ENCODE results near the gene SS18L1.

Gene SS18L1

DNA sequence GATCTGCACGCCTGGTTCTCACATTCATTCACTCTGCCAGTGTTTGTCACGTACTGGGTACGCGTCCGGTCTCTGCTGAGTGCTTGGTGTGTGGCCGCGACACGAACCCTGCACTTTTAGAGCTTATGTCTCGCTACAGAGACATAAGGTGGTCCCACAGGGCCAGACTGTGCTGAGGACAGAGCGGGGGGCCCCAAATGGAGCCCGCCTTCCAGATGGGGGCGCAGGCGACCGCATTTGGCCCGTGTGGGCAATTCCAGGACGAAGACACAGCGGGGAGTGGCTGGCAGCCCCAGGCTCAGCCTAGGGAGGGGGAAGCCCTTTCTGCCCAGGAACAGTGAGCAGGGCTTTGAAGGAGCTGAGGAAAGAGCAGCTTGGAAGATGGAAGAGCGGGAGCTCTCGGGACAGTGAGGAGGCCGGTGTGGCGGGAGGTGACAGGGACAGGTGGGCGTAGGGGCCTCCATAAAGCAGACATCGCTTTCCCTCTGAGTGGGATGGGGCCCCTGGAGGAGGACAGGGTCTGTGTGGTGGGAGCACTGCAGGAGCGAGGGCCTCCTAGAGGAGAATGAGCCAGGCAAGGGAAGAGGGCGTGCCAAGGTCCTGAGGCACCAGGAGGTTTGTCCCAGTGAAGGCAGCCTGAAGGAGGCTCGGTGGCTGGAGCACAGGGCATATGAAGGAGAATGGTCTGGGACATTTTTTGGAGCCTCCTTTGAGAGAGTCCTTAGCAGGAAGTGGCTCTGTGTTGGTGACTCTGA is 31.5 kb downstream of the SS18L1 start:
- DNase-seq = no peak

DNA sequence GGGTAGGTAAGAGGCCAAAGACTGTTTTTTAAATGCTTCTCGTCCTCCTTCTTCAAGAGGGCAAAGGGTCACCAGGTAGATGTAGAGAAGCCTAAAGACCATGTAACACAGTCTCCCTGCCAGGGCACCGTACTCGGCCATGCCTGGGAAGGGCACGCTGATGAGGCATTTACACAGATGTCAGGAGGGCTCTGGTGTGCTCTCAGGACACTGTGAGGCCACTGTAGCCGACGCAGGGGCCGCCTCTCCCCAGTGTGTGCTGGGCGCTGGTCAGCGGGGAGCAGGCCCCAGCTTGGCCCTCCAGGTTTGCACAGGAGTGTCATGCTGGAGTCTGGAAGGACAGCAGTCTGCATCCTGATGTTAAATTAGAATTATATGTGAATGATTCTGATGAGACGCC is 32.1 kb downstream of the SS18L1 start:
- DNase-seq = no peak

DNA sequence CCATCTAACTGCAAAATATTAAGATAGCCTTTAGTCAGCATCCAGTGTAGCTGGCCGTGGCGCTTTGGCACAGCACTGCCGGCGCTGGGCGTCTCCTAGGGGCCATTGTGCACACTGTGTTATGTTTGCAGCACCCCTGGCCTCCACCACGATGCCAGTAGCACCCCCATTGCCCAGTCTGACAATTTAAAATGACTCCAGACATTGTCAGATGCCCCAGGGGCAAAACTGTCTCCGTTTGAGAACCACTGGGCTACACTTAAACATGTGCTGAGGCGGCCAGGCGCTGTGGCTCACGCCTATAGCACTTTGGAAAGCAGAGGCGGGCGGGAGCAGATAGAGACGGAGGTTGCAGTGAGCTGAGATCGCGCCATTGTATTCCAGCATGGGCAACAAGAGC is 33.3 kb downstream of the SS18L1 start:
- DNase-seq = no peak

DNA sequence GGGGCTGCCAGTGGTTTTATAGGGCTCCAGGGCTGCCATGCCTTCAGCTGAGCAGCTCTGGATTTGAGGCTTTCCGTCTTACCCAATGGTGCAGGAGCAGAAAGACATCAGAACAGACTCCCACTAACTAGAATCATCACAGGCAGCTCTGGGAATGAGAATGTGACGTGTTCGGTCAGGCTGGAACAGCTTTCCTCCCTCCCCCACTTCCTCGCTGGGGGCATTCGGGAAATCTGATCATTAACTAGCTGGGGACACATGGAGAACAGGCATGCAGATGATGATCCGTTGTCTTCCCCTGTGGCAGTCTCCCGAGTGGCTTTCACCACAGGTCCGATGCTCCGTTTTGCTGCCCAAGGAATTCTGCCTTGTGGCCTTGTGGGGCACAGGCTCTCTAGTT is 33.7 kb downstream of the SS18L1 start:
- DNase-seq = no peak

DNA sequence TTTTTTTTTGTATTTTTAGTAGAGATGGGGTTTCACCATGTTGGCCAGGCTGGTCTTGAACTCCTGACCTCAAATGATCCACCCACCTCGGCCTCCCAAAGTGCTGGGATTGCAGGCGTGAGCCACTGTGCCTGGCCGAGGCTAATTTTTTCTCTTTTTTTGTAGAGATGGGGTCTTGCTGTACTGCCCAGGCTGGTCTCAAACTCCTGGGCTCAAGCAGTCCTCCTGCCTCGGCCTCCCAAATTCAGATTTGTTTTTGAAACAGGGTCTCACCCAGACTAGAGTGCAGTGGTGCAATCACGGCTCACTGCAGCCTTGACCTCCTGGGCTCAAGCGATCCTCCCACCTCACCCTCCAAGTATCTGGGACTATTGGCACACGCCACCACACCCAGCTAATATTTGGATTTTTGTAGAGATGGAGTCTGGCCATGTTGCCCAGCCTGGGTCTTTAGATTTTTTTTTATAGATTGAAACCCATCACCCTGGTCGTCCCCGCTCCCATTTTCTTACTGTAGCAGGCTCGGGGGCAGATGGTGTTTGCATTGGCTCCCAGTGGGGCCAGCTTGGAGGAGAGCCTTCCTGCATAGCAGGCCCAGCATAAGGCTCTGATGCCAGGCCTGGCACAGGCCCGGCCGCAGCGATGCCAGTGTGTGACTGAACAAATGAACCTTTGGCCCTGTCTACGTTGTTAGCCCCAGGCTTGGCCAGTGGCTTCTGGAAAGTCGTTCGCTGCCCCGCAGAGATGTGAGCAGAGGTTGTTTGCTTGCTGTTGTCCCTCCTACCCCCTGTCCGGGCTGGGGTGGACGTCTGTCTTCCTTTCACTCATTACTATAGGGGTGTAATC is 35.0 kb downstream of the SS18L1 start:
- no peak for DNase-seq

DNA sequence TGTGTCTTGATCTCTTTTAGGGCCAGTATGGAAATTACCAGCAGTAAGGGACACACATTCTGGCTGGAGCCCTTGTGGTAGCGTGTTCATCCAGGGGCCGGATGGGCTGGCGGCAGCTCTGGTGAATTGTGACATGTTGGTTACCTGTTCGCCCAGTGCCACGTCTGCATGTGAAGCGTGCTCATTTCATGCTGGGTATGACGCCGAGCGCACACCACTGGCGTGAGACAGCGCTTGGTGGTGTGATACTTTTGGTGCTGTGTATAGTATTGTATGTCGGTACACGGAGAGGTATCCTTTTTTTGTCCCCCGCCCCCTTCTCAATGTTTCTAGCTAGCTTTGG is 35.6 kb downstream of the SS18L1 start:
- no peak for DNase-seq

DNA sequence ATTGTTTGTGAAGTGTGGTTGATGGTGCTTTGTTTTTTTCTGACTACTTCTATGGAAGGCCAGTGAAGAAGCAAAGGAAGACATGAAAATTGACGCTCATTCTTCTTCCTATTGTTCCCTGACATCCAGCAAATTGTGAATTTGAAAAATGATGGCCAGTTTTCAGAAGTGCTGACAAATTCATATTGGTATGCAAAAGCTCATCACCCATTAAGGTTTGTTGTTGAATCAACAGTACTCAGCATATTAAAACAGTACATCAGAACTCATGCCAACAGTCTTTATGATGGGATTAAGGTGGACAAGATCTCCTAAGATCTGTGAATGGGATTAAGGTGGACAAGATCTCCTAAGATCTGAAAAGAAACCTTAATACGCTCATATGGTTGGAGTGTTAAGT is 38.2 kb downstream of the SS18L1 start:
- peak; percentile 32 for DNase-seq

DNA sequence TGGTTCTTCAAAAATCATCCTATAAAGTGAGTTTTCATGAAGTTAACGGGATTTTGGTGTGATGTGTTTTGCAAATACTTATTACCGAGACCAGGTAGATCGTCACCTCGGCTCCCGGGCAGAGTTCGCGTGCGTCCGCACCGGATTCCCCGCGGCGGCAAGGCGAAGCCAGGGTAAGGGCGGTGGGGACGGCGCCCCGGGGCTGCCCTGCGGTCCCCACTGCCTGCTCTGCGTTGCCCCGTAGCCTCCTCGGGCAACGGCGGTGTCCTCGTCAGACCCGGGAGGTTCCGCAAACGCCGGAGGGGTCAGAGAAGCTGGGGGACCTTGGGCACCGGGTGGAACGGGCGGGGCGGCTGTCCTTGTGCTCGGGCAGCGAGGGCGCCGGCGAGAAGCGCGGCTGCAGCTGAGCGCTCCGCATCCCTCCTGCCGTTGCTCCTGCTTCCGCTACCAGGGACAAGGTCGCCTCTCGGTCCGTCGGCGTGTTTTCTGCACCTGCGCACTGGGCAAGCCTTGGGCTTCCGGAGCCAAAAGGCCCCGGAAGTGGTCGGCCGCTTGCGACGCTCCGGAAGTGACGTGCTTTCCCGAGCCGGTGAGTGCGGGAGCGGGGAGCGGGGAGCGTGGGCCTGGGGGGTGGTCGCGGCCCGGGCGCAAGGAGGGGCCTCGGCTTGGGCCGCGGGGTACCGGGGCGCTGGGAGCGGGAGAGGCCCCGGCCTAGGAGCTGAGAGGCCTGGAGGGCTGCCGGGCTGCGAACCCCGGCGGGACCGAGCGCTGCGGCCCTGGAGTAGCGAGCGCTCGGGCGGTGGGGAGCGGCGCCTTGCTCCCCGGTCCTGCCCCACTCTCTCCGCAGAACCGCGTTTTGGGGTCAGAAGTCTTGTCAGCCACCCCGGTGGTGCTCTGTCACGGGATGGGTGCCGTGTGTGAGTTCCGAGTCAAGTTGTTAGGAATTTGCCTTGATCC is 39.2 kb downstream of the SS18L1 start, which contains the start of gene MTG2:
Gene MTG2 (plus strand): TSS at position 560 of the 957 bp plus-strand sequence. CDS start 10,393 bp downstream, outside the sequence.
- DNase-seq = peak; percentile 97

DNA sequence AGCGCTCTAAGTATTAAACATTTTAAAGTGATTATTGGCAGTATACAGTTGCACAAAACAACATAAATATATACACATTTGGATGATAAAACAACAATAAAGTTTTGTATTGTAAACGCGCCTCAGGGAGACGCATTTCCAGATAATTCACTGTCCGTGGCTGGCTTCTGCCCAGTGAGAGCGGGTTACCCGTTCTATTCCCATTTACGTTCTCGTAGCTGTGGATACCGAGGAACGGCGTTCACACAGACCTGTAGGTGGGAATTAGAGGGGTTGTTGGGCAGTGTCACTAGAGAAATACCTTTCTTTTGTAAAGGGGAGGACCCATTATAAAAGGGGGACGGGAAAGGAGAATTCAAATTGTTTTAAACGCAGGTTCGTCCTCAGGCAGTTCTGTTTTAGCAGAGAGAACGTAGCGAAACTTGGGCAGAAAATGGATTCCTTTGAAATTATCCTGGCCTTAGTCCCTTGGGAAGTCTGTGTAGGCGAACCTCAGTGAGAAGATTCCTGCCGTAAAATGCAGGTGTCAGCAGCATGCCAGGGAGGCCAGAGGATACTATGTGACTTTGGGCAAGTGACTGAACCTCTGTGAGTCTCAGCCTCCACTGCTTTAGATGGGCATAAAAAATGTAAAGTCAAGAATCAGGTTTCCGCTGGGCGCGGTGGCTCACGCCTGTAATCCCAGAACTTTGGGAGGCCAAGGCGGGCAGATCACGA is 40.0 kb downstream of the SS18L1 start:
- DNase-seq = no peak

DNA sequence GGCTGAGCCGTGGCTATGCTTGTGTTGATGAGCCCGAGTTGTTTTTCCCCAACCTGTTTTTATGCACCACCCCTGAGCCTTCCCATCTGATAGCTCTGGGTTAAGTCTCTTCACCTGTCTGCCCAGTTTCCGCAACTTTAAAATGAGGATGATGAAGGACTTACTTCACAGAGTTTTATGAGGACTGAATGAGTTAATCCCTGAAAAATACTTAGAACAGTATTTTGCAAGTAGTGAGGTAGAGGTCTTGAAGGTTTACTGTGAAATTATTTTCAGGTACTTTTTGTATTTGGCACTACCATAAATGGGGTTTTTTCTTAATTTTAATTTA is 42.5 kb downstream of the SS18L1 start:
- DNase-seq = no peak

DNA sequence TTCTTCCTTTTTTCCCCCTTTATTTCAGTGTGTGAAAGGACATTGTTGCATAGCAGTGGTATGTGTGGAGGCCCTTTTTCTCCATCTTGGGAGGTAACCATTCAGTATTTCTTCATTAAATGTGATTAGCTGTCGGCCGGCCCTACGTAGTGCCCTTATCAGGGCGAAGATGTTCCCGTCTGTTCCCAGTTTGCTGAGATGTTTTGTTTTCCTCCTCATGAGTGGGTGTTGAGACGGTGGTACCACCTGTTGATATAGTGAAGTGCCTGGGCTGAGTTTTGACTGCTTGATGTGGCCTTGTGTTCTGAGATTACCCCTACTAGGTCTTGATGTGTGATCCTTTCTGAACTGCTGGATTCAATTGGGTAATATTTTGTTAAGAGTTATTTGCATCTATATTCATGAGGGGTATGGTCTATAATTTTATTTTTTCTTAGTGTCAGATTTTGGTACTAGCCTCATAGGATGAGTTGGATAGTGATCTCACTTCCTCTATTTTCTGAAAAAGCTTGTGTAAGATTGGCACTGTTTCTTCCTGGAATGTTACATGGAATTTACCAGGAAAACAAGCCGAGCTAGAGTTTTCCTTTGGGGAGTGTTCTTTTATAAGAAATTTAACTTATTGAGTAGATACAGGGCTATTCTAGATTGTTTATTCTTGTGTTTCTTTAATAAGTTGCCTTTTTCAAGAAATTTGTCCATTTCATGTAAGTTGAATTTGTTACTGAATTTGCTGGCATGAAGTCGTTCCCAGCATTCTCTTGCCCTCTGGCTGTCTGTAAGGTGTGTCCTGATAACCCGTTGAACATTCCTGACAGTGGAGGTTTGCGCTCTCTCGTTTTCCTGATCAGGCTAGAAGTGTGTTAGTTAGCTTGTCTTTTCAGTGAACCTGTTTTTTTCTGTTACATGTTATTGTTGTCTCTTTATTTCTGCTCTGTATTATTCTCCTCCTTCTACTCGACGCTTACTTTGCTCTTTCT is 43.6 kb downstream of the SS18L1 start:
- peak; percentile 15 for DNase-seq

DNA sequence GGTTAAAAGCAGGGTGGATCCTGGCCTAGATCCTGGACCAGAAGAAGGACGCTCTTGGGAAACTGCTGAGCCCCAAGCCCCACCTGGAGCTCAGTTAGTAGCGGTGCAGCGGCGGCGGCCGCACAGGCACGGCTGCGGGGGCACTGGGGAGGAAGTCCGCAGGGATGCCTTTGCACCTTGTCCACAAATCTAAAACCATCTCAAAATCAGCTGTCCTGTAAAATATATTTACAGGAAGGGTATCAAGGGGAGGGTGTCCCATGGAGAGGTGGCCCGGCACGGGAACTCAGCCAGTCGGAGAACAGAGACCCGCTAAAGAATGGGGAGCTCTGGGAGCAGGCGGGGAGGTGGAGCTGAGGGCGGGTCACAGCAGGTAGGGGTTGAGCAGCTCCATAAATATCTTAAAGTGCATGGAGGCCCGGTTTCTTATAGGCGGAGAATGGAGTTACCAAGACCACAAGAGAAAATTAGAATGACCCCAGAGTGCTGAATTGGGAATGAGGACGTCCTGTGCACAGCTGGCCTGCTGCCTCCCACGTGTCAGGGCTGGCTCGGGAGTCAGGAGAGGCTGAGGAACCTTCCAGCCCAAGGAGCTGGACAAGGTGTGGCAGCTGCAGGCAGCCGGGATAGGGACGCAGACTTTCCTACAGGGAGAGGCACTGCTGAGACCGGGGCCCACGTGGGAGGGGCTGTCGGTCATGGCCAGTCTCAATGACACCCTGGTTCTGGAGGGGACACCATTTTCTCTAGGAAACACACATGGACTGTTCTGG is 47.3 kb downstream of the SS18L1 start:
- no peak for DNase-seq

DNA sequence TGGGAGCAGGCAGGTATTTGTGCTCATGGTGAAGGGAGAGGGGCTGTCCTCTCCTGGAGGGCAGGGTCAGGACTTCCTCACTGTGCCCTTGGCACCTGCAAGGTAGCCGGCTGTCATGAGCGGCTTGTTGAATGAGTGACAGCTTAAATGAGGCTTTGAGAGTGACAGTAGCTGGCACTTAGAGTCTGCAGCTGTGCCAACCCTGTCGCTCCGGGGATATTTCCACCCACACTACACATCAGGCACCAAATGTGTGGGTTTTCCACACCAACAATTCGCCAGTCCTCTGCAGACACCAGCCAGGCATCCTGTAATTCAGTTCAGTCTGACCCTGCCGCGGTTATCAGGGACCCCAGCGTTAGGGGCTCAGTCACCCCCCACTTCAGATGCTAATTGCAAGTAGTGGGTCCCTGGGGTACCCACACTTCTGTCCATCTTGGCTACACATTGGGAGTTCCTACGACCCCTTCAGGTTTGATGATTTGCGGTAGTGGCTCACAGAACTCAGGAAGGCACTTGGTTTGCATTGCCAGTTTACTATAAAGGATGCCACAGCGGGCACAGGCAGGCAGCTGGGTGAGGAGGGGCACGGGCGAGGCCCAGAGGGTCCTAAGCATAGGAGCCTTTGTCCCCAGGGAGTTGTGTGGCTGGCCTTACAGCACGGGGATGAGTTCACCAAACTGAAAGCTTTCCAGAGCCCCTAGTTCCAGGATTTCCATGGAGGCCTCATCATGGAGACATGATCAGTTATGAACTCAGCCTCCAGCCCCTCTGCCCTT is 48.4 kb downstream of the SS18L1 start:
- no peak for DNase-seq

DNA sequence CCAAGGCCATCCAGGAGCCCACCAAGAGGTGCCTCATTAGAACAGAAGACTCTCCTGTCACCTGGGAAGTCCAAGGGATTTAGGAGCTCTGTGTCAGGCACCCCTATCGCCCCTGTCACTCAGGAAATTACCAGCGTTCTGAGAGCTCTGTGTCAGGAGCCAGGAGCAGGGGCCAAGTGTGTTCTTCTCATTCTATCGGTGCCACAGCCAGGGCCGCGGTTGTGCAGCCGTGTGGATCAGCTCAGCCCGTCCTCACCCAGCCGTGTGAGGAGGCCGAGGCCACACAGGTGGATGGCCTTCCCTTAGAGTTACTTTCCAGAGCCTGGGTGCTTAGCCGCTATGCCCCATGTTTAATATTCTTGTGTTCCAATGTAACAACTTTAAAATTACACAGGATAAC is 49.1 kb downstream of the SS18L1 start:
- no peak for DNase-seq

DNA sequence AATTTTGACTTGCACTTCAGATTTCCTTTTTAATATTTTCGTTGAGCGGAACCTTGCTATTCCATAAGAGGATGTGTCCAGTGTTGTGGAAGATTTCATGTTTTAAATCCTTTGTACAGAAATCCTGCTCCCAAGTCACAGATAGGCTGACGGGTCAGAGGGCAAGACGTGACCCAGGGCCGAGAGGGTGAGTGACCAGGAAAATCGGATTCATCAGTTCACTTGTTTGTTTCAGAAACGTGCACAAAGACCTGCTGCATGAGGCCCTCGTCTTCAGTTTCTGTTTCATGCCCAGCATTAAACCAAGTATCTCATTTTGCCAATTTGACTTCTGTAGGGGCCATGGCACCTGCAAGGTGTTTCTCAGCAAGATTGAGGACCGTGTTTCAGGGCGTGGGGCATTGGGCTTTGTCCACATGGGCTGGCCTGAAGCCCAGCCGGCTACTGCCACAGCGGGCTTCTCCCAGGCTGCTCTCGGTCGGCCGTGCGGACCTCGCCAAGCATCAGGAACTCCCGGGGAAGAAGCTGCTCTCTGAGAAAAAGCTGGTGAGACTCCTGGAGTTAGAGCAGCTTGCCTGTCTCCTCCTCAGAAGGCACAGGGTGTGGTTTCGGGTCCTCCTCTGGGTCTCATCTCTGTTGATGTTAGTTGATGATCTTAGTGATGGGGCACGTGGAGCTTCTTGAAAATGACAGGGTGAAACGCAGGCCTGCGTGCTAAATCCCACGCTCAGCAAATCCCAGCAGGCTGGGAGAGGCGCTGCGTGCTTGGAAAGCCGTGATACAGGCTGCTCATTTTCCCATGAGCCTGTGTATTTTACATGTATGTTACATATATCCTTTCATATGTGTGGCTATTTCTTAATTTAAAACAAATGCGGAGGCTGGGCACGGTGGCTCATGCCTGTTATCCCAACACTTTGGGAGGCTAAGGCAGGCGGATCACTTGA is 49.8 kb downstream of the SS18L1 start:
- DNase-seq = no peak

DNA sequence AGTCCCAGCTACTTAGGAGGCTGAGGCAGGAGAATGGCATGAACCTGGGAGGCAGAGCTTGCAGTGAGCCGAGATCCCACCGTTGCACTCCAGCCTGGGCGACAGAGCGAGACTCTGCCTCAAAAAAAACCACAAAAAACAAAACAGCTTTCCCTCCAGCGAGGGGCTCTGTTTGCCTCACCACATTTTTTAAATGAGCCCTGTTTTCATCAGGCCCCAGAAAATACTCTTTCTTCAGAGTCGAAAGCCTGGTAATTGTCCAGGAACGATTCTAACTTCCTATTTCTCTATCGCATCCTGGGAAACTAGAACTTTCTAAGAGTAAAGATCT is 51.5 kb downstream of the SS18L1 start:
- no peak for DNase-seq

DNA sequence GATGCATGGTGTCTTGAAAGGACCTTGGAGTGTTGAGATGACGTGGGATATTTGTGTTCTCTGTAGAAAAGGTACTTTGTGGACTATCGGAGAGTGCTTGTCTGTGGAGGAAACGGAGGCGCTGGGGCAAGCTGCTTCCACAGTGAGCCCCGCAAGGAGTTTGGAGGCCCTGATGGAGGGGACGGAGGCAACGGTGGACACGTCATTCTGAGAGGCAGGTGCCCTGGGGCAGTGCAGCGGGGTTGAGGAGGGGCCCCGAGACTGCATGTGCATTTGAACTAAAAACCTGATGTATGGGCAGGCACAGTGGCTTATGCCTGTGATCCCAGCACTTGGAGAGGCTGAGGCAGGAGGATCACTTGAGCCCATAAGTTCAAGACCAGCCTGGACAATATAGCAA is 52.2 kb downstream of the SS18L1 start:
- no peak for DNase-seq

DNA sequence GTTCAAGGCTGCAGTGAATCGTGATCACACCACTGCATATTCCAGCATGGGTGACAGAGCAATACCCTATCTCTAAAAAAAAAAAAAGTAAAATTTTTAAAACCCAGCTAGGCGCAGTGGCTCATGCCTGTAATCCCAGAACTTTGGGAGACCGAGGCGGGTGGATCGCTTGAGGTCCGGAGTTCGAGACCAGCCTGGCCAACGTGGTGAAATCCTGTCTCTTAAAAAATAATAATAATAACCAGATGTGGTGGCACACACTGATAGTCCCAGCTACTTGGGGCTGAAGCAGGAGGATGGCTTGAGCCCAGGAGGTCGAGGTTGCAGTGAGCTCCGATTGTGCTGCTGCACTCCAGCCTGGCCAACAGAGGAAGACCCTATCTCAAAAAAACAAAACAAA is 52.7 kb downstream of the SS18L1 start:
- DNase-seq = no peak

DNA sequence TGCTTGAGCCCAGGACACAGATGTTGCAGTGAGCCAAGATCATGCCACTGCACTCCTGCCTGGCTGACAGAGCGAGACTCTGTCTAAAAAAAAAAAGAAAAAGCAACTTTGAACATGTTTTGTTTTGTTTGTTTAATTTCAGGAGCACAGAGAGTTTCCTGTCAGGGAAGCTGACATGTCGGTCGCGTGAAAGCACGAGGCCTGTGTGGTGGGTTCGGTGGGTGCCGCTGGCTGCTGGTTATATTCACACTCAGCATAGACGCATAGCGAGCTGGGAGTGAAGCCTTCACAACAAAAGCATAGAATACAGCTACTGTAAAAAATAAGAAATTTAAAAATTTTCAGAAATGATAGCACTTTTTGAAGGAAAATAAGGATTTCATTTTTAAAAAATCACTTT is 53.7 kb downstream of the SS18L1 start:
- DNase-seq = no peak
